Measurements from ENCODE around the gene KCNK13.
A peak's percentile ranks its signal among the peaks of the same experiment; 100 is the strongest.
"Not testable (repeated sequence)": the region's sequence is repeated elsewhere in the genome, so short reads cannot be mapped to it uniquely, and the experiment has no call there.

The KCNK13 gene

DNA sequence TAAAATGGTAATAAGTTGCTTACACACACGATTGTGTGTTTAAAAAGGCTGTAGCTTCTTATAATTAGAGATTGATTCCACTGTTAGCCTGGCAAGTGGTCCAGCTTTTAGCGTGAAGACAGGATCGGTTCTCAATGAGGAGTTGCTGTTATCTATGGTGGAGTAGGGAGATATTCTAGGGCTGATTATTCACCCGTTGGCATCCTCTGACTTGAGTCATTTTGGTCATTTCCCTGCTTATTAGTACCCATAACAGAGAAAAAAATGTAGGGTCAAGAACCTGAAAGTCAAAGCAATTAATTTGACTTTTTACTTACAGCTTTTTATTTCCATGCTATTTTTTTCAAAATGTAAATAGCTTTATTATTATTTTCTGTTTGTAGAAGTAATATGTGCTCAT, 76.0 kb downstream of the KCNK13 start:
- DNase-seq: no peak

DNA sequence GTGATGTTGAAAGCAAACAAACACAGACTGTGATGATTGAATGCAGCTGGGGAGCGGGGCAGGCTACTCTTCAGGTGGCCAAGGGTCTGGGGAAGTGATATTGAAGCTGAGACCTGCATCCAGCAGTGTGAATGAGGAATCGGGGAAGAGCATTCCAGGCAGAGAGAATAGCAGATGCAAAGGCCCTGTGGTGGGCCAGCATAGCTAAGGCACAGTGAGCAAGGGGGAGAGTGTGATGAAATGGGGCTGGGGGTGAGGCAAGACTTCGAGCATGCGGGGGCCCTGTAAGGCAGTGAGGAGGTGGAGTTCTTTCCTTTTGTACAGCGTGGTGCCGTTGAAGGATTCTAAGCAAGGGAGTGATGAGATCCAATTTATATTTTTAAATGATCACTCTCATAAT, 77.4 kb downstream of the KCNK13 start:
- no peak for DNase-seq

DNA sequence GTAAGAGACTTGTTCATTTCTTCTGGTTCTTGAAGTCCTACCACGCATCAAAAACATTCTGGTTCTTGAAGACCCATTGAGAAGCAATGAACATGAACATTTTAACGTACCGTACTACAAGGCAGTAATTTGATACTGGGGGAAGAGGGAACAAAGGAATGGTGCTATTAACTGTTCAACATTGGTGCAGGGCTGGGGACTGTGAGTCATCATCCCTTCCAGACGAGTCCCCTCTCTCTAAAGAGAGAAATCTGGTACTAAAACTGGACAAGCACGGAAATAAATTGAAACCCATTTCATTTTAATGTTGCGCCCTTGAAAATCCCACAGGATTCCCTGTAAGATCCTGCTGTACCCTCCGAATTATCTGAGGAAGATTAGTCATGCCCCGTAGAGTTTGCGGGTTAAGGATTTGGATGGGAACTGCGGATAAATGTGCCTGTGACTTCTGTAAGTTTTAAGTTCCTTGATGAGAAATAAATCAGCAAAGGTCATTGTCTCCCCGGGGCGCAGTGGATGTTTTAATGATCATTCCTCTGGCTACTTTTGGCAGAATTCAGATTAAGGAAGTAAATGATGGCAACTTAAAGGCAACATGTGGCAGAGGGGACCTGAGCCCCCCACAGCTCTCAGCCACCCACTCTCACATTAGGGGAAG, 78.6 kb downstream of the KCNK13 start:
- DNase-seq: no peak

DNA sequence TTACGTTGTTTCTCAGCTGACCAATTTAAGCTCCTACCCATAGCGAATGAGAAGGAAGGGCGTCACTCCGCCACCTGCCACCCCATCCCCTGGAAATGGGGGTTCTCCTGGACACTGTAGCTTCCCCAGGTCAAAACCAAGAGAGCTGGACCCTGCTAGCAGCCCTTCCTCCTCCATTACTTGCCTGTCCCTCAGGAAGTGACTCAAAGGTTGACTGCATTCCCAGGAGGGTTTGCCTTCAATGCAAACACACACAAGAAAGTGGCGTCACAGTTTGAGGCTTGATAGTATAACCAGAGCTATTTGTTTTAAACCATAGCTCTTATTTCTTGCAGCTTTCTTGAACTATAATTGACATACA, 79.1 kb downstream of the KCNK13 start:
- peak; percentile 13 for DNase-seq

DNA sequence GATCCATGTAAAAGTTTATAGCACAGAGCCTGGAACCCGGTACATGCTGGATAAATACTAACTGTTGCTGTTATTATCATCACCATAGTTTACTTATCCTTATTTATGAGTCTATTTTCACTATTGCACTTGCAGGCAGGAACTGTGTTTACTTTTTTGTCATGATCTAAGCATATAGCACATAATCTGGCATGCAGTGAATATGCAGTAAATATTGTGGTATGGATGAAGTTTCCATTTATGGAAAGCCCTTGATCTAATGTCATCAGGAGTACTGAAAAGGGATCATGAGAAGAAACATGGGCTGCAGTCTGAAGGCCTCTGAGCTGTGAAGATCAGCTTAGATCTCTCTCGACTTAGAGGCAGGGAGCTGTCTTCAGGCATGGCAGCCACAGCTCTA, 91.6 kb downstream of the KCNK13 start:
- DNase-seq: no peak

DNA sequence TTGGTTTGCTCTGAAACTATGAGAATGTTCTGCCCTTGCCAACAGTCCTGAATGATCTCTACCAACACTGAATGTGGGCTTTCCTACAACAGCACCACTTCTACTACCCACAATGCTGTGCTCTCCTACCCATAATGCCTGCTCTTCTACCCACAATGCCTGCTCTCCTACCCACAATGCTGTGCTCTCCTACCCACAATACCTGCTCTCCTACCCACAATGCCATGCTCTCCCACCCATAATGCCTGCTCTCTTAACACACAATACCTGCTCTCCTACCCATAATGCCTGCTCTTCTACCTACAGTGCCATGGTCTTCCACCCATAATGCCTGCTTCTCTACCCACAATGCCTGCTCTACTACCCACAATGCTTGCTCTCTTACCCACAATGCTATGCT, 92.3 kb downstream of the KCNK13 start:
- no peak for DNase-seq

DNA sequence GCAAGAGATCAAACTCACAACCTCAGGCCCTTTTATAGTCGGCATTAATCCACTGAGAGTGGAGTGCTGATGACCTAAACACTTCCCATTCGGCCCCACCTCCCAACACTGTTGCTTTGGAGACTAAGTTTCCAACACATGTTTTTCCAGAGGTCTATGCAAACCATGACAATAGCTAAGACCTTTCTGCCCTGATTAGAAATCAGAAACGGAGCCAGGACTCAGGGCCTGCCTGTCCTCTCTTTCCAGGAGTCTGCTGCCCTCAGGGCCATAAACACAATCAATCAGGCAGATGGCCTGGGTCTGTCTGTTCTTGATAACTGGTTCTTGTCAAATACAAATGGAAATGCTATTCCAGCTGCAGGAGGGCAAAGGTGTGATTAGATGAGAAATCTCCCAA, 97.4 kb downstream of the KCNK13 start:
- no peak for DNase-seq

DNA sequence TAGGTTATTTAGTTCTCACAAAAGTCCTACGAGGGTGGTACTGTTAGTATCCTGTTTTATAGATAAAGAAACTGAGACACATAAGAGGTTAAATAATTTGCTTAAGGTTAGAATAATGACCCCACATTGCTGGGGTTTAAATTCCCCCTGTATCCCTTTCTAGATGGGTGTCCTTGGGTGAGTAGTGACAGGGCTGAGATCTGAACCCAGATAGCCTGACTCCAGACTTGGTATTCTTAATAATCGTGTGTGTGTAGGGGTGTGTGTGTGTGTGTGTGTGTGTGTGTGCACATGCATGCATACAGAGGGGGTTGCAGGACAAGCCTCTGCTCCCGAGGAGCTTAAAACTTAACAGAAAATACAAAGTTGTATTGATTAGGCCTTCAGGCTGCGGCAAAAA, 97.9 kb downstream of the KCNK13 start:
- no peak for DNase-seq

DNA sequence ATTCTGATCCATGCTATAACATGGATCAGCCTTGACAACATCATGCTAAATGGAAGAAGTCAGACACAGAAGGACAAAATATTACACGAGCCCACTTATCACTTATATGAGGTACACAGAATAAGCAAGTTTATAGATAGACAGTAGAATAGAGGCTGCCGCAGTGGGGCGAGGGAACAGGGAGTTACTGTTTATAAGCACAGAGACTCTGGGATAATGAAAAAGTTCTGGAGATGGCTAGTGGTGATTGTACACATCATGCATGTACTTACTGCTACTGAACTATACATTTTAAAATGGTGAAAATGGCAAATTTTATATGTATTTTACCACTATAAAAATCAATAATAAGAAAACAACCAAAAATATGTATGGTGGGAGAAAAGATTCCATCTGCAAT, 99.3 kb downstream of the KCNK13 start:
- no peak for DNase-seq

DNA sequence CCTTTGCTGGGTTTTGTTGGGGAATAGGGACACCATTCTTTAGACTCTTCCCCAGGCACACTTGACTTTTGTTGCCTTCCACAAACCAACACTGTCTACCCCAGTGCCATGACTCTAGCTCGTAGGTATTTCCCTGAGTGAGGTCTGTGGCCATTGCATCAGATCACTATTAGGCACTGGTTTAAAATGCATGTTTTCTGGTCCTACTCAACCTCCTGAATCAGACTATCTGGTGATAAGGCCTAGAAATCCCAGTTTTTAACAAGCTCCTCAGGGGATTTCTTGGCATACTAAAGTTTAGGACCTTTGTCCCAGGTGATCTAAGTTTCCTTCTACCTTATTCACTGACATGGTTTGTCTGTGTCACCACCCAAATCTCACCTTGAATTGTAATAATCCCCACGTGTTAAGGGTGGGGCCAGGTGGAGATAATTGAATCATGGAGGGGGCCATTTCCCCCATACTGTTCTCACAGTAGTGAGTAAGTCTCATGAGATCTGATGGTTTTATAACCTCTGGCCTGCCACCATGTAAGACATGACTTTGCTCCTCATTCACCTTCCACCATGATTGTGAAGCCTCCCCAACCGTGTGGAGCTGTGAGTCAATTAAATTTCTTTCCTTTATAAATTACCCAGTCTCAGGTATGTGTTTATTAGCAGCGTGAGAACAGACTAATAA, 106.8 kb downstream of the KCNK13 start:
- DNase-seq: peak; percentile 49

DNA sequence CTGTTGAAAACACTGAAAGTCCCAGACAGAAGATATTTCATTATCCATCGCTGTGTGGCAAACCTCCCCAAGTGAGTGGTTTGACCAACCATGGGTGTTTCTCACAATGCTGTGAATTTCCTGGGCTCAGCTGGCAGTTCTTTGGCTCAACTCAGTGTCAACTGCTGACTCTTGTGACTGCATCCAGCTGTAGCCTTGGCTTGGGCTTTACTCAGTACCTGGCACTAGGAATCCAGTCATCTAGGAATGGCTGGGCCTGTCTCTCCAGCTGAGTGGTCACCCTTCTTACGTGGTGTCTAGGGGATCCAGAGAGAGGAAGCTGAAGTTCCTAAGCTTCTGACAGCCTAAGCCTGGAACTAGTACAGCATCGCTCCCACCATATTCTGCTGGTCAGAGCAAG, 113.8 kb downstream of the KCNK13 start:
- DNase-seq: no peak

DNA sequence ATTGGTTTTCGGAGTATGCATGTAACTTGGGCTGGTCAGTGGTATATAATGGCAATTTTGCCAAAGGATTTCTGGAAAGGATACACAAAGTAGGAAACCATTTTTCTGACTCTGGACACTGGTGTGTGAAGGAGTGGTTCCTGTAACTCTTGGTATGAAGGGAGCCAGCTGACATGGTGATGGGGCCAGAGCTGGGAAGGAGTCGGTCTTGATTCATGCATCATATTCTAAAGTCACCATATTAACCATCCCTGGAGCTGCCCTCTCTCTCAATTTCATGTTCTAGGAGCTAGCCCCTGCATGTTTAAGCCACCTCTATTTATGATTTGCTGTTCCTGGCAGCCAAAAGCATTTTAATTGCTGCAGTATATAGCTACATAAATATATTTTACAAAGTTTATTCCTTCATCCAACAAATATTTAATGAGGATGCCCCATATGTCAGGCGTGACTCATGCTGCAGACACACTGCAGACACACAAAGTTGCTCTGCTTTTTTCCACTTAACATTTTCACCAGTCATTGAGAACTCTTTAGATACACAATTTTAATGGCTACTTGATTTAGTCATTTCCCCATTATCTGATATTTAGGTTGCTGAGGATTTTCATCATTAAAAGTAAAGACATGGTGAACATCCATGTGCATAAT, 115.9 kb downstream of the KCNK13 start:
- peak; percentile 12 for DNase-seq

DNA sequence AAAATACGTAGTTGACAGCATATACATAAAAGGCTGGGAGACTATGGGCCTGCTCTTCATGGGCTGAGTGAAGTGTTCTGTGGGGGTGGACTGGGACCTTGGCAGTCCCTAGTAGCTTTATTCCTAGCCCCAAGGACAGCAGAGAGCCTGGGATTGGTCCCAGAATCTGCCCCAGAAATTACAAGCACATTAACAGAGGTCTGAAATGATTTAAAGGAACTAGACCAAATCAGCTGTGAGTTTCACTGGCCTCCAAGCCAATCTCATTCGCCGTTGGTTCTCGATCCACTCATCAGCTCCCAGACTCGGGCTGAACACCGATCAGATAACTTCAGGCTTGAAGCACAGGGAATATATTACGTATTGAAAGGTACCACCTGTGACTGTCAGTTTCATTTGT, 117.6 kb downstream of the KCNK13 start:
- DNase-seq: no peak

DNA sequence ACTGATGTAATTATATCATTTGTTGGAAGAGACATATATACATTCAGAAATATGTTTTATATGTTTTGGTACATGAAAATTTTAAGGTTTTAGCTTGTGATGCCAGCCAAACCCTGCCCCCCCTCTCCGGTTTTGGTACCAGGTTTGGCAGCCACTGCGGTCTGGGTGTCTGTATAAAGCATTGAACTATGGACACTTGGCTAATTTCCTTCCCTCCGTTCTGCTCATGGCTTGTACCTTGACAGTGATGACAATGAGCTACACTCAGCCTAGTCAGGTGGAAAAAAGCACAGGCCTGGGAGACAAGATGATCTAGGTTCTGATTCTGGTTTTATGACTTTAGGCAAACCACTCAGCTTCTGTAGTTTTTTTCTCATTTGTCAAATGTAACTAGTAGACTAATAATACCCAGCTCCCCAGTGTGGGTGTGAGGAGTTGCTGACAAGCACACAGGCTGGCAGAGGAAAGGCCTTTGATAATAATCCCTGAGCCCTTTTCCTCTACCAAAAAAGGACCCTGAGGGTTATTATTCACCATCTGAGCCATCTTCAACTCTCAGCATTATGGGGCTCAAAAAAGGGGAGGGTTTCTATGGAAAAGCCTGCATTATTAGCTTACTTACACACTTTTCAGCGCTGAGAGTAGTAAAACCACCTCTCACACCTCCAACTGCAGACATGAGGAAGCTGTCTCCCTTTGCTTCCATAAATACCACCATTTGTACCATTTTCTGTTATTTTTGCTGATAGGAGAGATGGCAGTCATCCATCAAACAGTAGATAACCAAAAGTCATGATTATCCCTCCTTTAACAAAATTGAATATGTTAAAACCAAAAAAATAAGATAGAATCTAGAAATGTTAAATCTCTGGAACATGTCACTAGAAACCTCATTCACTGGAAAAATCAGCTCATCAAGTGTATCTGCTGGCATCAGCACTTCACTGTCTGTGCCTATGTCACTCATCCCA, 118.3 kb downstream of the KCNK13 start:
- DNase-seq: no peak

DNA sequence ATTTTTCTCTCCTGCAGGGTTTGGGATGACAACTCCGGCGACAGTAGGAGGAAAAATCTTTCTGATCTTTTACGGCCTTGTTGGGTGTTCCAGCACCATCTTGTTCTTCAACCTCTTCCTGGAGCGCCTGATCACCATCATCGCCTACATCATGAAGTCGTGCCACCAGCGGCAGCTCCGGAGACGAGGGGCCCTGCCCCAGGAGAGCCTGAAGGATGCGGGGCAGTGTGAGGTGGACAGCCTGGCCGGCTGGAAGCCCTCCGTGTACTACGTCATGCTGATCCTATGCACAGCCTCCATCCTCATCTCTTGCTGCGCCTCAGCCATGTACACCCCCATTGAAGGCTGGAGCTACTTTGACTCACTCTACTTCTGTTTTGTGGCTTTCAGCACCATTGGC, 122.3 kb downstream of the KCNK13 start:
- DNase-seq: no peak

DNA sequence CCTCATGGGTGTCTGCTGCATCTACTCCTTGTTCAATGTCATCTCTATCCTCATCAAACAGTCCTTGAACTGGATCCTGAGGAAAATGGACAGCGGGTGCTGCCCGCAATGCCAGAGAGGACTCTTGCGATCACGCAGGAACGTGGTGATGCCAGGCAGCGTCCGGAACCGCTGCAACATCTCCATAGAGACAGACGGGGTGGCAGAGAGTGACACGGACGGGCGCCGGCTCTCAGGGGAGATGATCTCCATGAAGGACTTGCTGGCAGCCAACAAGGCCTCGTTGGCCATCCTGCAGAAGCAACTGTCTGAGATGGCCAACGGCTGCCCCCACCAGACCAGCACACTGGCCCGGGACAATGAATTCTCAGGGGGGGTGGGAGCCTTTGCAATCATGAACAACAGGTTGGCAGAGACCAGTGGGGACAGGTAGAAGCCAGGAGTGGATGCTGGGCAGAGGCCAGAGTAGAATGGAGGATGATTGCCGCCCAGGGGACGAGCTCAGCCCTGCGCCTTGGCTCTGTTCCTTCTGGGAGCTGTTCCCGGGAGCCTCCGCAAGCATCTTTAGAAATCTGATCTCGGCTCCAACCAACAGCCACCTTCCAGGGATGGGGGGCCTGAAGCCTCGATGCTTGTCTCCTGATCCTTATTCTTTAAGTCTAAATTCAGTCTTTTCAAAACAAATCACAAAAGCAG, 122.9 kb downstream of the KCNK13 start:
- no peak for DNase-seq

DNA sequence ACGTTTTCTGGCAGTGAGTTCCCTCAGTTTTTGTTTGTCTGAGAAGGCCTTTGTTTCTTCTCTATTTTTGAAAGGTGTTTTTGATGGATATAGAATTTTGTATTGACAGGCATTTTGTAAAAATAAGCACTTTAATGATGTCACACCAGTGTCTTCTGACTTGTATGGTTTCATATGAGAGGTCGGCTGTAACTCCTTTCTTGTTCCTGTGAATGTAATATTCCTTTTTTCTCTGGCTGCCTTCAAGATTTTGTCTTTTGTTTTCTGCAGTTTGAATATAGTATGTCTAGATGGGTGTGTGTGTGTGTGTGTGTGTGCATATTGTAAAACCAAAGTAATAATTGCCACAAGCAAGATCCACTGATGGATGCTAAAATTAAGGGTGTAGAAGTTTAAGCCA, 126.8 kb downstream of the KCNK13 start:
- DNase-seq: no peak

DNA sequence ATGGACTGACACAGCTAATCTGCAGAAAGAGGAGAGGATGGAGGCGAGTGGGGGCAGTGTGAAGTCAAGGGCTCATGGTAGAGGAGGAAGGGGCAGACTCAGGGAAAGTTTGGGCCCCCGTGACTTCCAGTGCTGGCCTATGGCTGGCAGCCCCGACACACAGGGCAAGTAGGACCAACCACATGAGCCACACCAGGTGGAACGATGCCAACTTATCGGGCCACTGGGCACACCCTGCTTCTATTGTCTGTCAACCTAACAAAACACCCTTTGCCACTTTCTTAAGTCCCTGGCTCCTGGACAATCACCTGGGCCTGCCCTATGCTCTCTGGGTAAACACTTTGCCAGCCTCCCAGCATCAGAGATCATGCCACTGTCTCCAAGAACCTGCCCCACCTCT, 129.4 kb downstream of the KCNK13 start:
- no peak for DNase-seq

DNA sequence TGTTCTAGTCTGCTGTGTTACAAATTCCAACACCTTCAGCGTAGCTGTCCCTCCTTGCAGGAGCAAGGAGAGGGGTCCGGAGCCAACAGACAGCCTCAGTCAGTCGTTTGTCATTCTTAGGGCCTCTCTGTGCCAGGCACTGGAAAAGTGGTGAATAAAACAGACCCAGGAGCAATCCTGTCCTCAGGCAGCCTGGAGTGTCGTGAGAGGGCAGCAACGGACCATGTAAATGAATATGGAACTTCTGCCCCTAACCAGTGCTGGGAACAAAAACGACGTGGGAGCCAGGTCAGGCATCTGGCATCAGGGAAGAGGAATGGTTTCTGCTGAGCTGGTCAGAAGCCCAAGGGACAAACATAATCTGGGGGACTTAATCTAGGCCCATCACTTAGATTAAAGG, 129.8 kb downstream of the KCNK13 start:
- DNase-seq: no peak

DNA sequence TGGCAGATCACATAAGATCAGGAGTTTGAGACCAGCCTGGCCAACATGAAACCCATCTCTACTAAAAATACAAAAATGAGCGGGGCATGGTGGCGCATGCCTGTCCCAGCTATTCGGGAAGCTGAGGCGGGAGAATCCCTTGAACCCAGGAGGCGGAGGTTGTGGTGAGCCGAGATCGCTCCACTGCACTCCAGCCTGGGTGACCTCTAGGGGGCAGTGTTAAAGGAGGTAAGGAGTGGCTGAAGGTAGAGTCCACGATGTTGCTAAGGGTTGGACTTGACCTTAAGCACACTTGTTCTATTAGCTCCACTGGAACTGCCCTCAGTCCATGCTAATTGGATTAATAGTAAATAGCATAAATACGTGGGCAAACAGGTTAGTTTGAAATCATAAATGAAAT, 132.1 kb downstream of the KCNK13 start:
- DNase-seq: no peak

DNA sequence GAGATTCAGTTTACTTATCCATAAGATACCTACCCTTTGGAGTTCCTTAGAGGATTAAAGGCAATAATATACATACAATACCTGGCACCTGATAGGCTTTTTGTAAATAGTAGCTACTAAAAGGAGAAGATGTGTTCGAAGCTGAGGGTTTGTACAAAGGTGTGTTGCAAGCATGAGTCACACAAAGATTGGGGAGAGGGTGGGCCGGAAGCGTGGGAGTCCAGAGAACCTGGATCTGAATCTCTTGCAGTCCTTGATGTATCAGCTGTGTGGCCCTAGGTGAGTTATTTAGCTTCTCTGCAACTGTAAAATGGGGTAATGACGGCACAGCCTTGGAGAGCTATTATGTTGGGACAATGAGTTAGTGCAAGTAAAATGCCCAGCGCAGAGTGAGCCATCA, 132.9 kb downstream of the KCNK13 start:
- no peak for DNase-seq

DNA sequence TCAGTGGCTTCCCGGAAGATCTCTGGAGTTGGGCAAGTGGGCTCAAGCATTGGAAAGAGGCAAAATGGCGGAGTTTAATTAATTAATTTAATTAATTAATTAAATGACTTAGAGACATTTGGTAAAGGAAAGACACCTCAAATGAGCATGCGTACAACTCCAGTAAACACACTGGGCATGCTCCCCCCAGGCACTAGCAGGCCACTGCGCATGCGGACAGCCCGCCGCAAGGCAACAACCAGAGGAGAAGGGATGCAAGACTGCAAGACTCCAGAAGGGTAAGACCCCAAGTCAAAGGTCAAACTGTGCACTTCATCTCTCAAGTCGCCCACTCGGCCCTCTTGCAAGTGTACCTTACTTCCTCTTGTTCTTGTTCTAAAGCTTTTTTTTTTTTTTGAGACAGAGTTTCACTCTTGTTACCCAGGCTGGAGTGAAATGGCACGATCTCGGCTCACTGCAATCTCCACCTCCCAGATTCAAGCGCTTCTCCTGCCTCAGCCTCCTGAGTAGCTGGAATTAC, 136.8 kb downstream of the KCNK13 start:
- DNase-seq: no peak

DNA sequence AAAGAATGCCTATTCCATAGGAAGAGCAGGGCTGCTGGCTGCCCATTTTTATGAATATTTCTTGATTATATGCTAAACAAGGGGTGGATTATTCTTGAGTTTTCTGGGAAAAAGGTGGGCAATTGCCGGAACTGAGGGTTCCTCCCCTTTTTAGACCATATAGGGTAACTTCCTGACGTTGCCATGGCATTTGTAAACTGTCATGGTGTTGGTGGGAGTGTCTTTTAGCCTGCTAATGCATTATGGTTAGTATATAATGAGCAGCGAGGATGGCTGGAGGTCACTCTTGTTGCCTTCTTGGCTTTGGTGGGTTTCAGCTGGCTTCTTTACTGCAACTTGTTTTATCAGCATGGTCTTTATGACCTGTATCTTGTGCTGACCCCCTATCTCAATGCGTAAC, 138.8 kb downstream of the KCNK13 start:
- DNase-seq: not testable (repeated sequence)

All from HCEC 1CT (cell line).